Measurements from ENCODE around the gene ROBO1. TPM values are rescaled to one million over a fixed set of nuclear protein-coding genes. Genes with fewer than 3 reads are reported as not detected.

ROBO1 gene
- total RNA-seq, 1 experiment from 2014 or later = 32.2 TPM

- Mint-ChIP-seq H3K36me3 (ENCODE audit: insufficient read depth, unreplicated experiment) (no peaks in the 10 kb centered on the region), H3K27me3 (ENCODE audit: insufficient read depth, unreplicated experiment) (peaks cover 73% of the 10 kb centered on the region), H3K9me3 (ENCODE audit: unreplicated experiment) (no peaks in the 10 kb centered on the region), H3K27ac (ENCODE audit: low read depth, unreplicated experiment) (no peak overlapping the region), H3K4me1 (ENCODE audit: insufficient read depth, unreplicated experiment) (no peaks in the 10 kb centered on the region), H3K4me3 (ENCODE audit: unreplicated experiment) (no peak overlapping the region)
- intact Hi-C loops (cut with micrococcal nuclease) = no loop called here
- BruUV-seq (replicated peaks) = no TSS peak
- CTCF ChIA-PET = no interaction called here
- TF ChIP-seq, protein P1, sequence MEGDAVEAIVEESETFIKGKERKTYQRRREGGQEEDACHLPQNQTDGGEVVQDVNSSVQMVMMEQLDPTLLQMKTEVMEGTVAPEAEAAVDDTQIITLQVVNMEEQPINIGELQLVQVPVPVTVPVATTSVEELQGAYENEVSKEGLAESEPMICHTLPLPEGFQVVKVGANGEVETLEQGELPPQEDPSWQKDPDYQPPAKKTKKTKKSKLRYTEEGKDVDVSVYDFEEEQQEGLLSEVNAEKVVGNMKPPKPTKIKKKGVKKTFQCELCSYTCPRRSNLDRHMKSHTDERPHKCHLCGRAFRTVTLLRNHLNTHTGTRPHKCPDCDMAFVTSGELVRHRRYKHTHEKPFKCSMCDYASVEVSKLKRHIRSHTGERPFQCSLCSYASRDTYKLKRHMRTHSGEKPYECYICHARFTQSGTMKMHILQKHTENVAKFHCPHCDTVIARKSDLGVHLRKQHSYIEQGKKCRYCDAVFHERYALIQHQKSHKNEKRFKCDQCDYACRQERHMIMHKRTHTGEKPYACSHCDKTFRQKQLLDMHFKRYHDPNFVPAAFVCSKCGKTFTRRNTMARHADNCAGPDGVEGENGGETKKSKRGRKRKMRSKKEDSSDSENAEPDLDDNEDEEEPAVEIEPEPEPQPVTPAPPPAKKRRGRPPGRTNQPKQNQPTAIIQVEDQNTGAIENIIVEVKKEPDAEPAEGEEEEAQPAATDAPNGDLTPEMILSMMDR (IDR thresholded peaks at IDR 0.05; ENCODE audit: unreplicated experiment) = no peak
- POLR2A ChIA-PET = no interaction called here
- DNase-seq (ENCODE audit: unreplicated experiment) = no peak
Measured at GRCh38 chr3:79230266-79230665, 537.5 kb downstream of the ROBO1 start.

GRCh38 chr3:79217096-79217495 is 550.7 kb downstream of the ROBO1 start:
- intact Hi-C loops (cut with micrococcal nuclease) = no loop called here
- DNase-seq (ENCODE audit: unreplicated experiment) = no peak
- Mint-ChIP-seq H3K4me3 (ENCODE audit: unreplicated experiment) (no peak overlapping the region), H3K9me3 (ENCODE audit: unreplicated experiment) (no peaks in the 10 kb centered on the region), H3K27me3 (ENCODE audit: insufficient read depth, unreplicated experiment) (peaks cover 60% of the 10 kb centered on the region), H3K36me3 (ENCODE audit: insufficient read depth, unreplicated experiment) (no peaks in the 10 kb centered on the region), H3K27ac (ENCODE audit: low read depth, unreplicated experiment) (no peak overlapping the region), H3K4me1 (ENCODE audit: insufficient read depth, unreplicated experiment) (no peaks in the 10 kb centered on the region)
- TF ChIP-seq, protein P1 (IDR thresholded peaks at IDR 0.05; ENCODE audit: unreplicated experiment) = no peak
- no TSS peak for BruUV-seq (replicated peaks)
- ChIA-PET CTCF (no interaction called here), POLR2A (no interaction called here)

GRCh38 chr3:79215286-79215685 is 552.5 kb downstream of the ROBO1 start:
- no peak for DNase-seq (ENCODE audit: unreplicated experiment)
- POLR2A ChIA-PET = no interaction called here
- TF ChIP-seq, protein P1 (IDR thresholded peaks at IDR 0.05; ENCODE audit: unreplicated experiment) = no peak
- H3K4me3 Mint-ChIP-seq (ENCODE audit: unreplicated experiment) = no peak overlapping the region
- H3K4me1 Mint-ChIP-seq (ENCODE audit: insufficient read depth, unreplicated experiment) = no peaks in the 10 kb centered on the region
- H3K9me3 Mint-ChIP-seq (ENCODE audit: unreplicated experiment) = no peaks in the 10 kb centered on the region
- CTCF ChIA-PET = interaction anchor here (1.5 kb wide), 1 partner anchor 129 kb away, joined by 3 read pairs; no protein-coding TSS in a partner anchor
- no TSS peak for BruUV-seq (replicated peaks)
- no peak overlapping the region for H3K27ac Mint-ChIP-seq (ENCODE audit: low read depth, unreplicated experiment)
- intact Hi-C loops (cut with micrococcal nuclease) = no loop called here
- H3K27me3 Mint-ChIP-seq (ENCODE audit: insufficient read depth, unreplicated experiment) = peaks cover 60% of the 10 kb centered on the region
- H3K36me3 Mint-ChIP-seq (ENCODE audit: insufficient read depth, unreplicated experiment) = no peaks in the 10 kb centered on the region

DNA sequence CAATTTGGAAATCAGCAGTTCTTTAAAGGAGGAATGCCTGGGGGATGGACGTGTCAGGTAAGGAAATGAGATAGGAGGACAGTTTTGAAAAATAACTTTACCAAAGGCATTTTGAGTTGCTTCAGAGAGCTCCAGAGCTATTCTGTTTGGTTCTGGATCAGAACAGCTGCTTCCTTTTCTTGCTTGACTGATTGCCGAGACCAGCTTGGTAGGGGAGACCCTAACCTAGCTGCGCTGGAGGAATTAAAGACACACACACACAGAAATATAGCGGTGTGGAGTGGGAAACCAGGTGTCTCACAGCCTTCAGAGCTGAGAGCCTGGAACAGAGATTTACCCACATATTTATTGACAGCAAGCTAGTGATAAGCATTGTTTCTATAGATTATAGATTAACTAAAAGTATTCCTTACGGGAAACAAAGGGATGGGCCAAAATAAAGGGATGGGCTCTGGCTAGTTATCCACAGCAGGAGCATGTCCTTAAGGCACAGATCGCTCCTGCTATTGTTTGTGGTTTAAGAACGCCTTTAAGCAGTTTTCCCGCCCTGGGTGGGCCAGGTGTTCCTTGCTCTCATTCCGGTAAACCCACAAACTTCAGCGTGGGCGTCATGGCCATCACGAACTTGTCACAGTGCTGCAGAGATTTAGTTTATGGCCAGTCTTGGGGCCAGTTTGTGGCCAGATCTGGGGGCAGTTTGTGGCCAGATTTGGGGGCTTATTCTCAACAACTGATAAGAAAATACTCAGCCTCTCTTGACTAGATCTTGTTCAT is 556.0 kb downstream of the ROBO1 start:
- intact Hi-C loops (cut with micrococcal nuclease) = no loop called here
- H3K27me3 Mint-ChIP-seq (ENCODE audit: insufficient read depth, unreplicated experiment) = peaks cover 73% of the 10 kb centered on the region
- H3K27ac Mint-ChIP-seq (ENCODE audit: low read depth, unreplicated experiment) = no peak overlapping the region
- CTCF ChIA-PET = interaction anchor here (0.6 kb wide), 1 partner anchor 164 kb away, joined by 3 read pairs; no protein-coding TSS in a partner anchor
- POLR2A ChIA-PET = no interaction called here
- H3K4me1 Mint-ChIP-seq (ENCODE audit: insufficient read depth, unreplicated experiment) = no peaks in the 10 kb centered on the region
- H3K4me3 Mint-ChIP-seq (ENCODE audit: unreplicated experiment) = no peak overlapping the region
- BruUV-seq (replicated peaks) = no TSS peak
- no peak for DNase-seq (ENCODE audit: unreplicated experiment)
- no peaks in the 10 kb centered on the region for H3K9me3 Mint-ChIP-seq (ENCODE audit: unreplicated experiment)
- TF ChIP-seq, protein P1 (IDR thresholded peaks at IDR 0.05; ENCODE audit: unreplicated experiment) = no peak
- no peaks in the 10 kb centered on the region for H3K36me3 Mint-ChIP-seq (ENCODE audit: insufficient read depth, unreplicated experiment)

Measured in MCF 10A (cell line).